Measurements from ENCODE around the gene C20orf144. TPM values are rescaled to one million over a fixed set of nuclear protein-coding genes. Genes with fewer than 3 reads are reported as not detected.

Gene C20orf144
- total RNA-seq, 1 donor from 2014 or later: not detected

- Histone ChIP-seq H3K27me3 (ENCODE audit: control insufficient read depth, insufficient read depth, low read length) (no peaks in the 10 kb centered on the region), H3K4me3 (ENCODE audit: low read depth, low read length) (no peak overlapping the region), H3K36me3 (ENCODE audit: control insufficient read depth, insufficient read depth, low read length) (no peaks in the 10 kb centered on the region)
- TF ChIP-seq CTCF (IDR thresholded peaks at IDR 0.05; ENCODE audit: insufficient read depth, low read length, poor library complexity, severe bottlenecking): no peak
- no peak for DNase-seq (ENCODE audit: low read depth)
Measured at GRCh38 chr20:33669224-33669623, 7.1 kb downstream of the C20orf144 start.

GRCh38 chr20:33669873-33670640 lies 7.9 kb downstream of the C20orf144 start:
- no peak for TF ChIP-seq CTCF (IDR thresholded peaks at IDR 0.05; ENCODE audit: insufficient read depth, low read length, poor library complexity, severe bottlenecking)

GRCh38 chr20:33670715-33671499 lies 8.8 kb downstream of the C20orf144 start:
- no peak overlapping the region for H3K4me3 ChIP-seq (ENCODE audit: low read depth, low read length)
- H3K27me3 ChIP-seq (ENCODE audit: control insufficient read depth, insufficient read depth, low read length): no peaks in the 10 kb centered on the region
- H3K36me3 ChIP-seq (ENCODE audit: control insufficient read depth, insufficient read depth, low read length): no peaks in the 10 kb centered on the region
- TF ChIP-seq CTCF (IDR thresholded peaks at IDR 0.05; ENCODE audit: insufficient read depth, low read length, poor library complexity, severe bottlenecking): no peak
- no peak for DNase-seq (ENCODE audit: low read depth)

More at GRCh38 chr20:33669873-33670640, 7.9 kb downstream of the C20orf144 start:
- H3K4me3 ChIP-seq (ENCODE audit: low read depth, low read length): no peak overlapping the region
- no peak for DNase-seq (ENCODE audit: low read depth)
- H3K27me3 ChIP-seq (ENCODE audit: control insufficient read depth, insufficient read depth, low read length): no peaks in the 10 kb centered on the region
- no peaks in the 10 kb centered on the region for H3K36me3 ChIP-seq (ENCODE audit: control insufficient read depth, insufficient read depth, low read length)

GRCh38 chr20:33671573-33672288 lies 9.6 kb downstream of the C20orf144 start:
- H3K36me3 ChIP-seq (ENCODE audit: control insufficient read depth, insufficient read depth, low read length): no peaks in the 10 kb centered on the region
- no peak for DNase-seq (ENCODE audit: low read depth)
- no peak for TF ChIP-seq CTCF (IDR thresholded peaks at IDR 0.05; ENCODE audit: insufficient read depth, low read length, poor library complexity, severe bottlenecking)
- no peaks in the 10 kb centered on the region for H3K27me3 ChIP-seq (ENCODE audit: control insufficient read depth, insufficient read depth, low read length)
- no peak overlapping the region for H3K4me3 ChIP-seq (ENCODE audit: low read depth, low read length)

GRCh38 chr20:33672426-33673113 lies 10.4 kb downstream of the C20orf144 start:
- no peak overlapping the region for H3K4me3 ChIP-seq (ENCODE audit: low read depth, low read length)
- TF ChIP-seq CTCF (IDR thresholded peaks at IDR 0.05; ENCODE audit: insufficient read depth, low read length, poor library complexity, severe bottlenecking): no peak

More at GRCh38 chr20:33672426-33673113, 10.4 kb downstream of the C20orf144 start:
- H3K36me3 ChIP-seq (ENCODE audit: control insufficient read depth, insufficient read depth, low read length): no peaks in the 10 kb centered on the region
- H3K27me3 ChIP-seq (ENCODE audit: control insufficient read depth, insufficient read depth, low read length): no peaks in the 10 kb centered on the region
- DNase-seq (ENCODE audit: low read depth): no peak

Measured in kidney epithelial cell (primary cell).